ENCODE measurements around the gene THADA. TPM values are rescaled to one million over a fixed set of nuclear protein-coding genes. Genes with fewer than 3 reads are reported as not detected.

Gene THADA
- total RNA-seq, 1 experiment from 2014 or later, result 27.5 TPM

DNA sequence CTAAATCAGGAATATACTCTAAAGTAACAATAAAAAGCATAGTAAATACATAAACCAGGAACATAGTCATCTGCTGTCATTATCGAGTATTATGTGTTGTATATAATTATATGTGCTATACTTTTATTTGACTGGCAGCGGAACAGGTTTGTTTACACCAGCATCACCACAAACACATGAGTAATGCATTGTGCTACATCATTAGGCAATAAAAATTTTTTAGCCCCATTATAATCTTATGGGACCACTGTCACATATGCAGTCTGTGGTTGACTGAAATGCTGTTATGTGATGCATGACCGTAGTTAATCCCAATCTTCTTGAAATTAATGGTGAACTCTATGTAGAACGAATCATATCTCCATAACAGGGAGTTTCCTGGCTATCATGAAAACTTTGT, 232.7 kb downstream of the THADA start (continued):
- TF ChIP-seq, protein P1, sequence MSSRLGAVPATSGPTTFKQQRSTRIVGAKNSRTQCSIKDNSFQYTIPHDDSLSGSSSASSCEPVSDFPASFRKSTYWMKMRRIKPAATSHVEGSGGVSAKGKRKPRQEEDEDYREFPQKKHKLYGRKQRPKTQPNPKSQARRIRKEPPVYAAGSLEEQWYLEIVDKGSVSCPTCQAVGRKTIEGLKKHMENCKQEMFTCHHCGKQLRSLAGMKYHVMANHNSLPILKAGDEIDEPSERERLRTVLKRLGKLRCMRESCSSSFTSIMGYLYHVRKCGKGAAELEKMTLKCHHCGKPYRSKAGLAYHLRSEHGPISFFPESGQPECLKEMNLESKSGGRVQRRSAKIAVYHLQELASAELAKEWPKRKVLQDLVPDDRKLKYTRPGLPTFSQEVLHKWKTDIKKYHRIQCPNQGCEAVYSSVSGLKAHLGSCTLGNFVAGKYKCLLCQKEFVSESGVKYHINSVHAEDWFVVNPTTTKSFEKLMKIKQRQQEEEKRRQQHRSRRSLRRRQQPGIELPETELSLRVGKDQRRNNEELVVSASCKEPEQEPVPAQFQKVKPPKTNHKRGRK (CRISPR knock-in tag; IDR thresholded peaks at IDR 0.05; ENCODE audit: borderline replicate concordance), result no peak
- no peak for TF ChIP-seq ZNF416 (CRISPR knock-in tag; IDR thresholded peaks at IDR 0.05)

DNA sequence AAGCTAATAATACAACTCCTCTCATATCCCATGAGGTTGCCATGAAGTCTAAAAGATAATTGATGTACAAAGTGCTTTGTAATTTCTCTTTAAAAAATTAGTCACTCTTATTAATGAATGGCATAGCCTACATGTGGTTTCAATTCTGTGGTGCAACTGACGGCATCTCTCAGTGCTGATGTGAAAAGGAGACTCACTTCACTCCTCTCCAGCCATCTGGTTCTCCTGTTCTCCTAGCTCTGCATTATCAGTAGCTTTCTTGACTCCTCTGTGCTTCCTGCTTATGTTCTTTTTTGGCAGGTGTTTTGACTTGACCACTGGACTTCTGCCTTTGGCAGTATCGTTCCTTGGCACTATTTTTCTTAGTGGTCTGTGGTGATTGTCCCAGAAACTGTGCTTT, 234.6 kb downstream of the THADA start:
- H3K27ac Mint-ChIP-seq, result no peak overlapping the region
- no peak overlapping the region for H3K4me3 Mint-ChIP-seq
- H3K4me1 Mint-ChIP-seq, result peaks cover 11% of the 10 kb centered on the region
- ChIA-PET CTCF (no interaction called here), POLR2A (no interaction called here)
- H3K9me3 Mint-ChIP-seq, result no peaks in the 10 kb centered on the region
- TF ChIP-seq ZNF219 (CRISPR knock-in tag; IDR thresholded peaks at IDR 0.05; ENCODE audit: borderline replicate concordance) (no peak), JUN (CRISPR knock-in tag; IDR thresholded peaks at IDR 0.05) (no peak), ZNF317 (CRISPR knock-in tag; IDR thresholded peaks at IDR 0.05; ENCODE audit: borderline replicate concordance, low read depth) (no peak)
- TF ChIP-seq, protein P2, sequence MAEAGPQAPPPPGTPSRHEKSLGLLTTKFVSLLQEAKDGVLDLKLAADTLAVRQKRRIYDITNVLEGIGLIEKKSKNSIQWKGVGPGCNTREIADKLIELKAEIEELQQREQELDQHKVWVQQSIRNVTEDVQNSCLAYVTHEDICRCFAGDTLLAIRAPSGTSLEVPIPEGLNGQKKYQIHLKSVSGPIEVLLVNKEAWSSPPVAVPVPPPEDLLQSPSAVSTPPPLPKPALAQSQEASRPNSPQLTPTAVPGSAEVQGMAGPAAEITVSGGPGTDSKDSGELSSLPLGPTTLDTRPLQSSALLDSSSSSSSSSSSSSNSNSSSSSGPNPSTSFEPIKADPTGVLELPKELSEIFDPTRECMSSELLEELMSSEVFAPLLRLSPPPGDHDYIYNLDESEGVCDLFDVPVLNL (CRISPR knock-in tag; IDR thresholded peaks at IDR 0.05; ENCODE audit: borderline replicate concordance, low read depth), result no peak
- TF ChIP-seq, protein P3, sequence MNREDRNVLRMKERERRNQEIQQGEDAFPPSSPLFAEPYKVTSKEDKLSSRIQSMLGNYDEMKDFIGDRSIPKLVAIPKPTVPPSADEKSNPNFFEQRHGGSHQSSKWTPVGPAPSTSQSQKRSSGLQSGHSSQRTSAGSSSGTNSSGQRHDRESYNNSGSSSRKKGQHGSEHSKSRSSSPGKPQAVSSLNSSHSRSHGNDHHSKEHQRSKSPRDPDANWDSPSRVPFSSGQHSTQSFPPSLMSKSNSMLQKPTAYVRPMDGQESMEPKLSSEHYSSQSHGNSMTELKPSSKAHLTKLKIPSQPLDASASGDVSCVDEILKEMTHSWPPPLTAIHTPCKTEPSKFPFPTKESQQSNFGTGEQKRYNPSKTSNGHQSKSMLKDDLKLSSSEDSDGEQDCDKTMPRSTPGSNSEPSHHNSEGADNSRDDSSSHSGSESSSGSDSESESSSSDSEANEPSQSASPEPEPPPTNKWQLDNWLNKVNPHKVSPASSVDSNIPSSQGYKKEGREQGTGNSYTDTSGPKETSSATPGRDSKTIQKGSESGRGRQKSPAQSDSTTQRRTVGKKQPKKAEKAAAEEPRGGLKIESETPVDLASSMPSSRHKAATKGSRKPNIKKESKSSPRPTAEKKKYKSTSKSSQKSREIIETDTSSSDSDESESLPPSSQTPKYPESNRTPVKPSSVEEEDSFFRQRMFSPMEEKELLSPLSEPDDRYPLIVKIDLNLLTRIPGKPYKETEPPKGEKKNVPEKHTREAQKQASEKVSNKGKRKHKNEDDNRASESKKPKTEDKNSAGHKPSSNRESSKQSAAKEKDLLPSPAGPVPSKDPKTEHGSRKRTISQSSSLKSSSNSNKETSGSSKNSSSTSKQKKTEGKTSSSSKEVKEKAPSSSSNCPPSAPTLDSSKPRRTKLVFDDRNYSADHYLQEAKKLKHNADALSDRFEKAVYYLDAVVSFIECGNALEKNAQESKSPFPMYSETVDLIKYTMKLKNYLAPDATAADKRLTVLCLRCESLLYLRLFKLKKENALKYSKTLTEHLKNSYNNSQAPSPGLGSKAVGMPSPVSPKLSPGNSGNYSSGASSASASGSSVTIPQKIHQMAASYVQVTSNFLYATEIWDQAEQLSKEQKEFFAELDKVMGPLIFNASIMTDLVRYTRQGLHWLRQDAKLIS (CRISPR knock-in tag; IDR thresholded peaks at IDR 0.05; ENCODE audit: borderline replicate concordance), result no peak
- TF ChIP-seq, protein P4, sequence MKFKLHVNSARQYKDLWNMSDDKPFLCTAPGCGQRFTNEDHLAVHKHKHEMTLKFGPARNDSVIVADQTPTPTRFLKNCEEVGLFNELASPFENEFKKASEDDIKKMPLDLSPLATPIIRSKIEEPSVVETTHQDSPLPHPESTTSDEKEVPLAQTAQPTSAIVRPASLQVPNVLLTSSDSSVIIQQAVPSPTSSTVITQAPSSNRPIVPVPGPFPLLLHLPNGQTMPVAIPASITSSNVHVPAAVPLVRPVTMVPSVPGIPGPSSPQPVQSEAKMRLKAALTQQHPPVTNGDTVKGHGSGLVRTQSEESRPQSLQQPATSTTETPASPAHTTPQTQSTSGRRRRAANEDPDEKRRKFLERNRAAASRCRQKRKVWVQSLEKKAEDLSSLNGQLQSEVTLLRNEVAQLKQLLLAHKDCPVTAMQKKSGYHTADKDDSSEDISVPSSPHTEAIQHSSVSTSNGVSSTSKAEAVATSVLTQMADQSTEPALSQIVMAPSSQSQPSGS (CRISPR knock-in tag; IDR thresholded peaks at IDR 0.05; ENCODE audit: borderline replicate concordance, low read depth), result no peak
- H3K36me3 Mint-ChIP-seq, result no peaks in the 10 kb centered on the region
- DNase-seq (ENCODE audit: low spot score), result no peak
- no peaks in the 10 kb centered on the region for H3K27me3 Mint-ChIP-seq (ENCODE audit: low read depth)
- ATAC-seq, result no peak

DNA sequence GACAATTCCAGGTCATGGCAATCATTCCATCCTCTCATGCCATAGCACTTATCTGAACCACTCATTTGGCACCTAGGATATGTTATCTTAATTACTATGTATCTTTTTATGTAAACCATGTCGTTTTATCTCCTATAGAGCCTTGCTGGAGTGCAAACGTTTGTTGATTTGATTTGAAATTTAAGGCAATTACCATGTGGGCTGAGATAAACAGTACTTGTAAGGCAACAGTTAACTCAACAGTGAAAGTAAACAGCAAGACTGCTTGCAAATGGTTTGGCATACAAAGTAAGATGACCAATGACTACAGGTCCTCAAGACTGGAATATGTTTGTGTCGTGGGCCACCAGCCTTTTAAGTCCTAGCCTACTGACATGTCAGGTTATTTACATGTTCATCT, 235.7 kb downstream of the THADA start:
- no peak for DNase-seq (ENCODE audit: low spot score)
- TF ChIP-seq, protein P5, sequence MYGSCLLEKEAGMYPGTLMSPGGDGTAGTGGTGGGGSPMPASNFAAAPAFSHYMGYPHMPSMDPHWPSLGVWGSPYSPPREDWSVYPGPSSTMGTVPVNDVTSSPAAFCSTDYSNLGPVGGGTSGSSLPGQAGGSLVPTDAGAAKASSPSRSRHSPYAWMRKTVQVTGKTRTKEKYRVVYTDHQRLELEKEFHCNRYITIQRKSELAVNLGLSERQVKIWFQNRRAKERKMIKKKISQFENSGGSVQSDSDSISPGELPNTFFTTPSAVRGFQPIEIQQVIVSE (CRISPR knock-in tag; IDR thresholded peaks at IDR 0.05; ENCODE audit: borderline replicate concordance), result no peak
- TF ChIP-seq TEAD1 (CRISPR knock-in tag; IDR thresholded peaks at IDR 0.05), result no peak
- TF ChIP-seq SOX15 (CRISPR knock-in tag; IDR thresholded peaks at IDR 0.05), result no peak
- TF ChIP-seq EMX1 (CRISPR knock-in tag; IDR thresholded peaks at IDR 0.05), result no peak
- no peak for TF ChIP-seq ZNF232 (CRISPR knock-in tag; IDR thresholded peaks at IDR 0.05)
- H3K4me1 Mint-ChIP-seq, result 0 out of 2 replicates have a peak, but pooled peaks cover 2% of the 10 kb centered on the region
- CTCF ChIA-PET, result no interaction called here
- POLR2A ChIA-PET, result no interaction called here
- no peak overlapping the region for H3K4me3 Mint-ChIP-seq
- no peak overlapping the region for H3K27ac Mint-ChIP-seq
- no peaks in the 10 kb centered on the region for H3K27me3 Mint-ChIP-seq (ENCODE audit: low read depth)
- ATAC-seq, result no peak
- H3K9me3 Mint-ChIP-seq, result no peaks in the 10 kb centered on the region
- H3K36me3 Mint-ChIP-seq, result no peaks in the 10 kb centered on the region
